SK-N-SH (cell line): ENCODE results near the gene FRMD5. TPM values are rescaled to one million over a fixed set of nuclear protein-coding genes. Genes with fewer than 3 reads are reported as not detected.

Experiments
- CTCF ChIA-PET: fragments of 300-600, 350-600 bp; formaldehyde crosslinking; extraction: SDS; loops from one replicate; lab custom pipeline; 2021; lab: Yijun Ruan, JAX
- POLR2A ChIA-PET: fragments of 350-600 bp; sonication (Branson Sonifier 250); formaldehyde crosslinking; extraction: SDS; loops from one replicate; lab custom pipeline; 2020; ENCODE audit warnings: antibody characterized with exemption, inconsistent platforms; lab: Yijun Ruan, JAX
- DNase-seq: peaks from one replicate; pipeline ENCODE4 v3.0.0; 2012
- H2AFZ ChIP-seq: fragments of 200-600 bp; sonication (generic); 2 replicates; pipeline ENCODE4 v1.8.1; 2016; ENCODE audit warnings: antibody characterized with exemption, mild to moderate bottlenecking, low read depth
- H3F3A ChIP-seq: fragments of 200-600 bp; sonication (generic); replicated peaks from 2 replicates; pipeline ENCODE3; 2016; ENCODE audit warnings: antibody characterized with exemption, mild to moderate bottlenecking; ENCODE audit not compliant: insufficient read depth
- H3K27ac ChIP-seq, 2 experiments: fragments of 200-500 bp in 1 of 2; fragments of 200-600 bp in 1 of 2; sonication (Bioruptor generic) in 1 of 2; sonication (generic), shearing (Covaris generic) in 1 of 2; 2 replicates each; pipeline versions ENCODE4 v1.5.1 to v1.6.1; 2014 to 2016; ENCODE audit warnings: low read depth in 2 of 2, inconsistent platforms in 1 of 2, low read length in 1 of 2, mild to moderate bottlenecking in 1 of 2, mixed read lengths in 1 of 2
- H3K27me3 ChIP-seq: fragments of 200-600 bp; sonication (generic), shearing (Covaris generic); 2 replicates; pipeline ENCODE4 v1.6.1; 2016; ENCODE audit warnings: mixed run types; ENCODE audit not compliant: insufficient read depth
- H3K36me3 ChIP-seq, 2 experiments: fragments of 200-500 bp in 1 of 2; fragments of 200-600 bp in 1 of 2; sonication (Bioruptor generic) in 1 of 2; sonication (generic) in 1 of 2; replicated peaks in 1 of 2; 2 replicates each; pipeline versions ENCODE3 to v1.5.1; 2014 to 2016; ENCODE audit warnings: low read length in 1 of 2, mild to moderate bottlenecking in 1 of 2; ENCODE audit not compliant: insufficient read depth in 2 of 2, control insufficient read depth in 1 of 2
- H3K4me1 ChIP-seq, 2 experiments: fragments of 200-500 bp in 1 of 2; fragments of 200-600 bp in 1 of 2; sonication (Bioruptor generic) in 1 of 2; sonication (generic), shearing (Covaris generic) in 1 of 2; 2 replicates each; pipeline versions ENCODE4 v1.5.1 to v1.6.1; 2014 to 2016; ENCODE audit warnings: low read depth in 1 of 2, low read length in 1 of 2, mixed run types in 1 of 2; ENCODE audit not compliant: insufficient read depth in 2 of 2, control insufficient read depth in 1 of 2
- H3K4me2 ChIP-seq: fragments of 200-600 bp; sonication (generic), shearing (Covaris generic); 2 replicates; pipeline ENCODE4 v1.6.1; 2017; ENCODE audit warnings: mixed run types
- H3K4me3 ChIP-seq, 2 experiments: fragments of 200-500 bp in 1 of 2; fragments of 200-600 bp in 1 of 2; sonication (Bioruptor generic) in 1 of 2; sonication (generic), shearing (Covaris generic) in 1 of 2; 2 replicates each; pipeline versions ENCODE4 v1.5.1 to v1.8.1; 2014 to 2016; ENCODE audit warnings: low read depth in 2 of 2, inconsistent platforms in 1 of 2, low read length in 1 of 2, mild to moderate bottlenecking in 1 of 2, mixed read lengths in 1 of 2, moderate library complexity in 1 of 2
- H3K79me2 ChIP-seq: fragments of 200-600 bp; sonication (generic); 2 replicates; pipeline ENCODE4 v1.8.1; 2017; ENCODE audit warnings: mild to moderate bottlenecking; ENCODE audit not compliant: insufficient read depth
- H3K9ac ChIP-seq: fragments of 200-600 bp; sonication (generic); 2 replicates; pipeline ENCODE4 v1.6.1; 2017; ENCODE audit warnings: mixed run types
- H3K9me2 ChIP-seq: fragments of 200-600 bp; sonication (generic); 2 replicates; pipeline ENCODE4 v1.6.1; 2017; ENCODE audit warnings: mixed run types
- H3K9me3 ChIP-seq: fragments of 200-600 bp; sonication (generic); 2 replicates; pipeline ENCODE4 v1.6.1; 2017; ENCODE audit warnings: mixed run types, mild to moderate bottlenecking, moderate library complexity
- H4K20me1 ChIP-seq: fragments of 200-600 bp; sonication (generic); 2 replicates; pipeline ENCODE4 v1.6.1; 2017; ENCODE audit warnings: mild to moderate bottlenecking, mixed run types; ENCODE audit not compliant: insufficient read depth
- CTCF ChIP-seq: fragments of 200-600 bp; sonication (generic); IDR thresholded peaks from 2 replicates; pipeline ENCODE4 v1.6.1; 2017; ENCODE audit warnings: antibody characterized with exemption, mild to moderate bottlenecking, moderate library complexity
- ELF1 ChIP-seq: IDR thresholded peaks from 2 replicates; pipeline ENCODE4 v1.4.0; 2012
- EP300 ChIP-seq, 2 experiments: IDR thresholded peaks; 2 replicates each; pipeline versions ENCODE4 v1.4.0 to v1.6.1; 2012; ENCODE audit warnings: borderline replicate concordance in 1 of 2, low read depth in 1 of 2, low read length in 1 of 2
- EZH2phosphoT487 ChIP-seq: fragments of 200-600 bp; sonication (generic); IDR thresholded peaks from 2 replicates; pipeline ENCODE4 v1.6.1; 2017; ENCODE audit warnings: low read depth, mixed run types, mild to moderate bottlenecking, antibody characterized with exemption, moderate library complexity, borderline replicate concordance
- FOXJ3 ChIP-seq: sonication (generic); formaldehyde crosslinking; IDR thresholded peaks from 2 replicates; pipeline ENCODE4 v1.5.1; 2020; ENCODE audit warnings: mild to moderate bottlenecking, missing genetic modification reagents
- FOXM1 ChIP-seq: IDR thresholded peaks from 2 replicates; pipeline ENCODE4 v1.4.0; 2012; ENCODE audit warnings: low read depth, mild to moderate bottlenecking
- IRF3 ChIP-seq: fragments of 150-350 bp; IDR thresholded peaks from 2 replicates; pipeline ENCODE4 v1.6.1; 2016; ENCODE audit warnings: mild to moderate bottlenecking, low read depth, low read length
- MAX ChIP-seq: IDR thresholded peaks from 2 replicates; pipeline ENCODE4 v1.4.0; 2012; ENCODE audit warnings: low read depth
- MXI1 ChIP-seq: IDR thresholded peaks from 2 replicates; pipeline ENCODE4 v1.6.1; 2012; ENCODE audit warnings: mild to moderate bottlenecking, low read depth, low read length, improper control_type of control experiment
- NFIC ChIP-seq: IDR thresholded peaks from 2 replicates; pipeline ENCODE4 v1.4.0; 2012; ENCODE audit warnings: borderline replicate concordance
- NRF1 ChIP-seq: IDR thresholded peaks from 2 replicates; pipeline ENCODE4 v1.6.1; 2012; ENCODE audit warnings: low read depth, mild to moderate bottlenecking, low read length
- PBX3 ChIP-seq: IDR thresholded peaks from 2 replicates; pipeline ENCODE4; 2012
- POLR2AphosphoS5 ChIP-seq: IDR thresholded peaks from 2 replicates; pipeline ENCODE4 v1.6.1; 2012; ENCODE audit warnings: low read depth, low read length
- RCOR1 ChIP-seq: fragments of 150-350 bp; IDR thresholded peaks from 2 replicates; pipeline ENCODE4 v1.6.1; 2017; ENCODE audit warnings: antibody characterized with exemption, low read length
- RFX5 ChIP-seq: IDR thresholded peaks from 2 replicates; pipeline ENCODE4 v1.6.1; 2012; ENCODE audit warnings: mild to moderate bottlenecking, improper control_type of control experiment, low read length
- RXRA ChIP-seq: IDR thresholded peaks from 2 replicates; pipeline ENCODE4 v1.4.0; 2012; ENCODE audit warnings: low read depth, mild to moderate bottlenecking, borderline replicate concordance
- SMC3 ChIP-seq: IDR thresholded peaks from 2 replicates; pipeline ENCODE4 v1.6.1; 2012; ENCODE audit warnings: low read depth, low read length, improper control_type of control experiment
- TAF1 ChIP-seq: IDR thresholded peaks from 2 replicates; pipeline ENCODE4 v1.6.1; 2012; ENCODE audit warnings: low read depth, mild to moderate bottlenecking, low read length, moderate library complexity, borderline replicate concordance
- USF2 ChIP-seq: fragments of 150-350 bp; IDR thresholded peaks from 2 replicates; pipeline ENCODE4 v1.6.1; 2017; ENCODE audit warnings: antibody characterized with exemption, low read length, low read depth, borderline replicate concordance
- YY1 ChIP-seq: IDR thresholded peaks from 2 replicates; pipeline ENCODE4 v1.4.0; 2012; ENCODE audit warnings: low read depth, mild to moderate bottlenecking
- WGBS: methylation state at CpG from one replicate; pipeline ENCODE4 v1.1.6; 2017; ENCODE audit warnings: low lambda C conversion rate; 5-methylcytosine and 5-hydroxymethylcytosine counted together
- polyA plus RNA-seq, 3 experiments: library from polyadenylated mRNA; depleted of rRNA; stranded (reverse); fragments of >200 nt; gene quantifications; 2 replicates each; pipeline ENCODE4 v1.2.3, GENCODE V29; 2012

FRMD5 gene
- polyA plus RNA-seq, 1 of the 3 experiments (the other 2 are of a cell fraction): 24.8 TPM

- Histone ChIP-seq H3K9me2 (no peaks in the 10 kb centered on the region), H3K36me3 (no peaks in the 10 kb centered on the region), H3K27ac (no peak overlapping the region), H3K4me2 (no peak overlapping the region), H4K20me1 (no peaks in the 10 kb centered on the region), H3K27me3 (no peaks in the 10 kb centered on the region), H3K4me3 (no peak overlapping the region), H3F3A (peaks cover 11% of the 10 kb centered on the region), H3K4me1 (no peaks in the 10 kb centered on the region), H2AFZ (no peak overlapping the region), H3K79me2 (peaks cover 10% of the 10 kb centered on the region; the same call in 1 of the 2 replicates), H3K9ac (no peak overlapping the region), H3K9me3 (no peaks in the 10 kb centered on the region)
- POLR2A ChIA-PET: no interaction called here
- TF ChIP-seq CTCF (no peak), NFIC (no peak), RFX5 (no peak), ELF1 (no peak), PBX3 (no peak), IRF3 (no peak)
- no peak for DNase-seq
- CTCF ChIA-PET: no interaction called here
Observed at GRCh38 chr15:43943511-43943910, 251.6 kb downstream of the FRMD5 start.

GRCh38 chr15:43942194-43942593 is 252.9 kb downstream of the FRMD5 start:
- CTCF ChIA-PET: no interaction called here
- Histone ChIP-seq H3K4me1 (no peaks in the 10 kb centered on the region), H4K20me1 (no peaks in the 10 kb centered on the region), H3K27me3 (no peaks in the 10 kb centered on the region), H3K4me2 (no peak overlapping the region), H3K36me3 (no peaks in the 10 kb centered on the region), H3F3A (peaks cover 11% of the 10 kb centered on the region), H3K4me3 (no peak overlapping the region), H3K27ac (no peak overlapping the region), H2AFZ (no peak overlapping the region), H3K9me3 (no peaks in the 10 kb centered on the region), H3K9ac (no peak overlapping the region), H3K9me2 (no peaks in the 10 kb centered on the region), H3K79me2 (peaks cover 17% of the 10 kb centered on the region; the same call in 1 of the 2 replicates)
- DNase-seq: no peak
- WGBS: 89% methylated on average over 1 of the region's 1 CpG
- POLR2A ChIA-PET: no interaction called here
- TF ChIP-seq FOXM1 (no peak), NFIC (no peak), EP300 (IDR thresholded peaks at IDR 0.05; ENCODE audit: borderline replicate concordance in 1 of 2, low read depth in 1 of 2, low read length in 1 of 2) (no peak), MXI1 (no peak), USF2 (no peak), SMC3 (no peak), RCOR1 (no peak), PBX3 (no peak), TAF1 (no peak), MAX (no peak), NRF1 (no peak), POLR2AphosphoS5 (no peak), IRF3 (no peak), FOXJ3 (CRISPR knock-in tag) (no peak), YY1 (no peak), EZH2phosphoT487 (no peak), RXRA (no peak)
